Common myeloid progenitor, CD34-positive (primary cell): ENCODE results near the gene CPLX3.

Experiments used
- CTCF ChIA-PET: fragments of 350-600 bp; sonication (Branson Sonifier 250); formaldehyde crosslinking; loops from one replicate; lab custom pipeline; 2021; ENCODE audit warnings: antibody characterized with exemption; lab: Charles Lee
- POLR2A ChIA-PET: fragments of 350-600 bp; sonication (Branson Sonifier 250); formaldehyde crosslinking; loops from one replicate; lab custom pipeline; 2021; ENCODE audit warnings: antibody characterized with exemption; lab: Charles Lee
- DNase-seq, 3 donors: peaks; one replicate each; pipeline versions ENCODE4 v3.0.0 to v3.0.0-alpha.2; 2013
- H3K27ac ChIP-seq, 2 experiments: 1 replicate in 1 of 2; 2 replicates in 1 of 2; pipeline ENCODE4 v1.7.0; 2013; ENCODE audit warnings: inconsistent platforms in 2 of 2, low read length in 2 of 2, mild to moderate bottlenecking in 2 of 2, low read depth in 1 of 2, moderate library complexity in 1 of 2; ENCODE audit not compliant: severe bottlenecking in 2 of 2, insufficient read depth in 1 of 2, poor library complexity in 1 of 2
- H3K27me3 ChIP-seq, 5 experiments: replicated peaks in 2 of 5; 1 replicate in 3 of 5; 2 replicates in 2 of 5; pipeline versions ENCODE4 v1.6.1 to v1.7.0; 2013; ENCODE audit warnings: low read length in 4 of 5, mild to moderate bottlenecking in 2 of 5, moderate library complexity in 2 of 5, inconsistent platforms in 1 of 5; ENCODE audit not compliant: insufficient read depth in 5 of 5, control insufficient read depth in 4 of 5
- H3K36me3 ChIP-seq, 4 experiments: 1 replicate in 2 of 4; 2 replicates in 2 of 4; pipeline versions ENCODE4 v1.6.1 to v1.7.0; 2013; ENCODE audit warnings: low read length in 3 of 4, control low read depth in 1 of 4, mild to moderate bottlenecking in 1 of 4; ENCODE audit not compliant: control insufficient read depth in 4 of 4, insufficient read depth in 4 of 4
- H3K4me1 ChIP-seq, 4 experiments: 1 replicate in 3 of 4; 2 replicates in 1 of 4; pipeline versions ENCODE4 v1.6.1 to v1.7.1; 2013; ENCODE audit warnings: low read length in 3 of 4, mild to moderate bottlenecking in 3 of 4, control low read depth in 1 of 4, inconsistent platforms in 1 of 4, moderate library complexity in 1 of 4; ENCODE audit not compliant: control insufficient read depth in 4 of 4, insufficient read depth in 4 of 4; ENCODE audit errors: control extremely low read depth in 1 of 4
- H3K4me3 ChIP-seq, 7 experiments: 1 replicate in 4 of 7; 2 replicates in 3 of 7; pipeline versions ENCODE4 v1.5.1 to v1.7.0; 2013; ENCODE audit warnings: mild to moderate bottlenecking in 7 of 7, low read length in 6 of 7, moderate library complexity in 6 of 7, inconsistent platforms in 2 of 7, low read depth in 2 of 7, control low read depth in 1 of 7; ENCODE audit not compliant: insufficient read depth in 4 of 7, control insufficient read depth in 1 of 7; ENCODE audit errors: extremely low read depth in 1 of 7
- H3K9me3 ChIP-seq, 5 experiments: 1 replicate in 4 of 5; 2 replicates in 1 of 5; pipeline versions ENCODE4 v1.6.1 to v1.7.1; 2013; ENCODE audit warnings: low read length in 4 of 5, mild to moderate bottlenecking in 2 of 5, inconsistent platforms in 1 of 5, low read depth in 1 of 5, moderate library complexity in 1 of 5; ENCODE audit not compliant: control insufficient read depth in 4 of 5, insufficient read depth in 2 of 5; ENCODE audit errors: control extremely low read depth in 1 of 5
- WGBS: methylation state at CpG from one replicate; pipeline ENCODE4 v1.1.5; 2013; ENCODE audit not compliant: insufficient coverage; 5-methylcytosine and 5-hydroxymethylcytosine counted together

CPLX3 gene

GRCh38 chr15:74780523-74781430 lies 45.6 kb upstream of the CPLX3 start:
- H3K27me3 ChIP-seq: no peaks in the 10 kb centered on the region
- POLR2A ChIA-PET: interaction anchor here (1.0 to 4.2 kb wide), 3 partner anchors 11 to 19 kb away, joined by 3 to 31 read pairs (median 3); no protein-coding TSS in a partner anchor
- DNase-seq: peak in 2 of 3 donors; percentile 74 to 78
- H3K36me3 ChIP-seq: peaks cover 0 to 20% (median 0%) of the 10 kb centered on the region in 4 experiments
- 37% methylated on average over 15 of the region's 16 CpGs for WGBS
- H3K9me3 ChIP-seq: no peaks in the 10 kb centered on the region
- H3K4me3 ChIP-seq: peak overlapping the region; percentile 28 to 97 (median 81)
- CTCF ChIA-PET: interaction anchor here (0.6 to 31.5 kb wide), 7 partner anchors 9 to 409 kb away, joined by 3 to 1027 read pairs (median 3); no protein-coding TSS in a partner anchor
- peaks cover 37 to 91% (median 90%) of the 10 kb centered on the region in 4 experiments for H3K4me1 ChIP-seq
- peak overlapping the region; percentile 46 to 65 for H3K27ac ChIP-seq

GRCh38 chr15:74781431-74782258 lies 44.8 kb upstream of the CPLX3 start, which contains the start of gene CSK:
Gene CSK, plus strand, starts transcription at chr15:74782080. Its CDS starts 16,218 bp downstream, at chr15:74798298.
- H3K27me3 ChIP-seq: no peaks in the 10 kb centered on the region
- H3K36me3 ChIP-seq: peaks cover 0 to 26% (median 1%) of the 10 kb centered on the region in 4 experiments
- H3K4me1 ChIP-seq: peaks cover 34 to 91% (median 91%) of the 10 kb centered on the region in 4 experiments
- peak within 1 kb of the TSS; percentile 75 to 89 for H3K27ac ChIP-seq
- DNase-seq: peak; percentile 72 to 84 (median 81)
- WGBS: under 1% methylated on average over 68 of the region's 74 CpGs
- CTCF ChIA-PET: interaction anchor here (0.6 to 31.5 kb wide), 5 partner anchors 10 to 410 kb away, joined by 3 to 1027 read pairs (median 126); no protein-coding TSS in a partner anchor
- H3K4me3 ChIP-seq: peak within 1 kb of the TSS; percentile 59 to 97 (median 86)
- POLR2A ChIA-PET: interaction anchor here (0.8 to 4.2 kb wide), 4 partner anchors 10 to 19 kb away, joined by 3 to 31 read pairs (median 4); no protein-coding TSS in a partner anchor
- no peaks in the 10 kb centered on the region for H3K9me3 ChIP-seq

- DNase-seq: peak in 2 of 3 donors; percentile 70 to 77
- H3K4me3 ChIP-seq: peak overlapping the region; percentile 59 to 97 (median 86)
- 0% methylated on average over 36 of the region's 72 CpGs for WGBS
- POLR2A ChIA-PET: interaction anchor here (0.8 to 4.2 kb wide), 5 partner anchors 9 to 88 kb away, joined by 3 to 31 read pairs (median 4); no protein-coding TSS in a partner anchor
- peaks cover 33 to 91% (median 91%) of the 10 kb centered on the region in 4 experiments for H3K4me1 ChIP-seq
- peaks cover 0 to 28% (median 1%) of the 10 kb centered on the region in 4 experiments for H3K36me3 ChIP-seq
- no peaks in the 10 kb centered on the region for H3K9me3 ChIP-seq
- H3K27me3 ChIP-seq: no peaks in the 10 kb centered on the region
- CTCF ChIA-PET: interaction anchor here (1.3 to 31.5 kb wide), 4 partner anchors 11 to 150 kb away, joined by 3 to 1027 read pairs (median 430); no protein-coding TSS in a partner anchor
- H3K27ac ChIP-seq: peak overlapping the region; percentile 75 to 89
These were observed 44.0 kb upstream of the CPLX3 start for GRCh38 chr15:74782259-74783071.

GRCh38 chr15:74783072-74783807 lies 43.2 kb upstream of the CPLX3 start:
- ChIA-PET POLR2A (interaction anchor here (1.0 to 4.2 kb wide), 4 partner anchors 8 to 87 kb away, joined by 4 to 31 read pairs (median 8); no protein-coding TSS in a partner anchor), CTCF (interaction anchor here (1.1 to 31.5 kb wide), 6 partner anchors 12 to 170 kb away, joined by 3 to 1027 read pairs (median 64); no protein-coding TSS in a partner anchor)
- 0% methylated on average over 10 of the region's 13 CpGs for WGBS
- Histone ChIP-seq H3K27me3 (no peaks in the 10 kb centered on the region), H3K27ac (peak overlapping the region; percentile 75 to 89), H3K9me3 (no peaks in the 10 kb centered on the region), H3K4me1 (peaks cover 32 to 91% (median 91%) of the 10 kb centered on the region in 4 experiments), H3K4me3 (peak overlapping the region; percentile 59 to 97 (median 86)), H3K36me3 (peaks cover 0 to 28% (median 1%) of the 10 kb centered on the region in 4 experiments)
- DNase-seq: peak in 2 of 3 donors; percentile 67 to 73

- Histone ChIP-seq H3K27me3 (no peaks in the 10 kb centered on the region), H3K27ac (peak overlapping the region; percentile 75 to 89), H3K9me3 (no peaks in the 10 kb centered on the region), H3K4me3 (peak overlapping the region; percentile 59 to 97 (median 86)), H3K4me1 (peaks cover 31 to 91% (median 91%) of the 10 kb centered on the region in 4 experiments), H3K36me3 (peaks cover 0 to 28% (median 1%) of the 10 kb centered on the region in 4 experiments)
- CTCF ChIA-PET: interaction anchor here (1.1 to 31.5 kb wide), 6 partner anchors 12 to 169 kb away, joined by 3 to 1027 read pairs (median 64); no protein-coding TSS in a partner anchor
- no peak for DNase-seq
- 15% methylated on average over 3 of the region's 3 CpGs for WGBS
- POLR2A ChIA-PET: interaction anchor here (1.0 to 4.2 kb wide), 4 partner anchors 8 to 86 kb away, joined by 4 to 31 read pairs (median 8); no protein-coding TSS in a partner anchor
These were observed 42.6 kb upstream of the CPLX3 start for GRCh38 chr15:74783808-74784175.
